Heart left ventricle (tissue), 16 donors: ENCODE data around the gene R3HDML. TPM values are rescaled to one million over a fixed set of nuclear protein-coding genes. Genes with fewer than 3 reads are reported as not detected.

ENCODE experiments used
- ATAC-seq, 4 donors: fragments of 200-7000 bp; cut with Tn5 transposase; one replicate each; pipeline ENCODE4 v1.9.1; 2020 to 2022; ENCODE audit warnings: moderate library complexity in 4 of 4, mild to moderate bottlenecking in 3 of 4, moderate number of reproducible peaks in 1 of 4
- DNase-seq, 5 donors: peaks; one replicate each; pipeline ENCODE4 v3.0.0-alpha.2; 2020
- H3K27ac ChIP-seq, 12 donors: fragments of 200-600 bp; sonication (generic) in 4 of 12; one replicate each; pipeline versions ENCODE4 v1.5.0 to v1.8.0; 2016 to 2022; ENCODE audit warnings: mild to moderate bottlenecking in 2 of 12
- H3K27me3 ChIP-seq, 9 donors: fragments of 200-600 bp; sonication (generic) in 2 of 9; one replicate each; pipeline versions ENCODE4 v1.5.1 to v1.8.0; 2016 to 2022; ENCODE audit warnings: mild to moderate bottlenecking in 3 of 9
- H3K36me3 ChIP-seq, 9 donors: fragments of 200-600 bp; sonication (generic) in 2 of 9; one replicate each; pipeline versions ENCODE4 v1.5.0 to v1.8.0; 2018 to 2022; ENCODE audit warnings: mild to moderate bottlenecking in 2 of 9
- H3K4me1 ChIP-seq, 12 donors: fragments of 200-600 bp; sonication (generic) in 4 of 12; one replicate each; pipeline versions ENCODE4 v1.5.0 to v1.8.0; 2016 to 2022; ENCODE audit warnings: mild to moderate bottlenecking in 3 of 12
- H3K4me3 ChIP-seq, 12 donors: fragments of 200-600 bp; sonication (generic) in 4 of 12; one replicate each; pipeline versions ENCODE4 v1.5.0 to v1.8.0; 2017 to 2022; ENCODE audit warnings: mild to moderate bottlenecking in 9 of 12, moderate library complexity in 4 of 12
- H3K9me3 ChIP-seq, 12 donors: fragments of 200-600 bp; sonication (generic) in 4 of 12; one replicate each; pipeline versions ENCODE4 v1.5.0 to v1.8.0; 2016 to 2022; ENCODE audit warnings: mild to moderate bottlenecking in 1 of 12
- POLR2A ChIP-seq, 2 donors: fragments of 450-650 bp; IDR thresholded peaks; one replicate each; pipeline ENCODE4 v1.6.1; 2017; ENCODE audit warnings: antibody characterized with exemption in 2 of 2, mild to moderate bottlenecking in 2 of 2, moderate library complexity in 2 of 2
- WGBS, 4 donors: extraction: QIAGEN DNeasy Blood & Tissue Kit in 2 of 4; methylation state at CpG; one replicate each; pipeline versions ENCODE4 v1.1.5 to v1.1.7; 2013 to 2018; 5-methylcytosine and 5-hydroxymethylcytosine counted together
- intact Hi-C, 10 donors: fragments of 100-400 bp; cut with DNase I; formaldehyde crosslinking; loops; one replicate each; pipeline versions ENCODE4 v1.11.1 to v1.14.2; 2022
- polyA plus RNA-seq, 2 donors: library from polyadenylated mRNA; stranded (reverse); fragments of 200-250 nt; gene quantifications; one replicate each; pipeline ENCODE4 v1.2.3, GENCODE V29; 2013
- total RNA-seq, 9 donors: library from RNA; depleted of rRNA in 2 of 9; stranded (reverse); fragments of >200 nt in 2 of 9; fragmentation: NEBNext Ultra II Directional in 3 of 9; extraction: Animal tissue kit (Norgen Biotek cat#: 25700) in 3 of 9; gene quantifications; one replicate each; pipeline versions ENCODE4 v1.1.0 to v1.2.4, GENCODE V29; 2016 to 2023
- TF ChIP-seq, protein P1 (sequence below), 12 donors: fragments of 200-600 bp; sonication (generic) in 4 of 12; IDR thresholded peaks; one replicate each; pipeline versions ENCODE4 v1.5.0 to v1.8.0; 2018 to 2022; ENCODE audit warnings: antibody characterized with exemption in 12 of 12, mild to moderate bottlenecking in 5 of 12
- donor health status: ischemic (EF 13 %, LVEDD 7.1; RV severe dilation, severe dysfunction).
- donor health status: healthy with polysubstance abuse.
- donor health status: DM: no; HTN: yes; CAD: no.
- donor health status: DM: no; HTN: no; CAD: no.
- donor health status: ischemic (EF 25% LVEDD 6.9; RV normal size, moderate dysfunction).
- donor health status: ischemic (EF 25% LVEDD 5.7; RV mildly dilated, moderate dysfunction).
- donor health status: healthy.
- donor health status: DM: yes; HTN: yes; CAD: no.
- donor health status: ischemic (EF 35%, LVEDD 5.7; RV mildly dilated, moderate dysfunction).
- donor health status: nonischemic (EF 11% LVEDD 7.7; RV severe dilation, severe dysfunction).
- donor health status: DM: yes; HTN: yes; CAD: no.
- donor health status: PGD.
- donor health status: ischemic (EF 29% LVEDD 5.4; RV normal size, mild dysfunction).
- donor health status: nonischemic (EF 23%, LVEDD 6.1; RV moderate dilation, normal function).

The R3HDML gene
- total and polyA plus RNA-seq, 11 donors: not detected

DNA sequence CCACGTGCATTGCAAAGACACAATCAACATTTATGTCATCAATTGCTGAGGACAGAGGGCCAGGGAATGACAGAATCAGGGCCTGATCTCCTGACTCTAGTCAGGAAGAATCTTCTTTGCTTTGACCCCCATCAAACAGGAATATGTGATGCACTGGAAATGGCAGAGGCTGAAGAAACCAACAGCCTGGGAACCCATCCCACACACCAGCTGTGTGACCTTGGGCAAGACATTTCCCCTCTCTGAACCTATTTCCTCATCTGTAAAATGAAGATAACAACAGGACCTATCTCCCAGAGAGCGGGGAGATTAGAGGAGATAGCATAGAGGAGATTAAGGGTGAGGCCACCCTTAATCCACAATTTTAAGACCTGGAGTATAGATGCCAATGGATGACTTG lies 20.2 kb downstream of the R3HDML start:
- intact Hi-C loops: no loop called here
- WGBS, 4 donors: 37 to 50% (median 42%) methylated on average over 2 of the region's 2 CpGs
- Histone ChIP-seq H3K27me3 (peaks cover 0 to 6% (median 0%) of the 10 kb centered on the region in 9 donors), H3K4me1 (peaks cover 0 to 7% (median 0%) of the 10 kb centered on the region in 12 donors), H3K27ac (peak overlapping the region in 2 of 12 donors; percentile 16 to 30), H3K9me3 (no peaks in the 10 kb centered on the region), H3K4me3 (no peak overlapping the region), H3K36me3 (no peaks in the 10 kb centered on the region)
- peak in 1 of 4 donors; percentile 52 for ATAC-seq
- no peak for TF ChIP-seq POLR2A (IDR thresholded peaks at IDR 0.05)
- TF ChIP-seq, protein P1, sequence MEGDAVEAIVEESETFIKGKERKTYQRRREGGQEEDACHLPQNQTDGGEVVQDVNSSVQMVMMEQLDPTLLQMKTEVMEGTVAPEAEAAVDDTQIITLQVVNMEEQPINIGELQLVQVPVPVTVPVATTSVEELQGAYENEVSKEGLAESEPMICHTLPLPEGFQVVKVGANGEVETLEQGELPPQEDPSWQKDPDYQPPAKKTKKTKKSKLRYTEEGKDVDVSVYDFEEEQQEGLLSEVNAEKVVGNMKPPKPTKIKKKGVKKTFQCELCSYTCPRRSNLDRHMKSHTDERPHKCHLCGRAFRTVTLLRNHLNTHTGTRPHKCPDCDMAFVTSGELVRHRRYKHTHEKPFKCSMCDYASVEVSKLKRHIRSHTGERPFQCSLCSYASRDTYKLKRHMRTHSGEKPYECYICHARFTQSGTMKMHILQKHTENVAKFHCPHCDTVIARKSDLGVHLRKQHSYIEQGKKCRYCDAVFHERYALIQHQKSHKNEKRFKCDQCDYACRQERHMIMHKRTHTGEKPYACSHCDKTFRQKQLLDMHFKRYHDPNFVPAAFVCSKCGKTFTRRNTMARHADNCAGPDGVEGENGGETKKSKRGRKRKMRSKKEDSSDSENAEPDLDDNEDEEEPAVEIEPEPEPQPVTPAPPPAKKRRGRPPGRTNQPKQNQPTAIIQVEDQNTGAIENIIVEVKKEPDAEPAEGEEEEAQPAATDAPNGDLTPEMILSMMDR (IDR thresholded peaks at IDR 0.05): no peak
- no peak for DNase-seq

DNA sequence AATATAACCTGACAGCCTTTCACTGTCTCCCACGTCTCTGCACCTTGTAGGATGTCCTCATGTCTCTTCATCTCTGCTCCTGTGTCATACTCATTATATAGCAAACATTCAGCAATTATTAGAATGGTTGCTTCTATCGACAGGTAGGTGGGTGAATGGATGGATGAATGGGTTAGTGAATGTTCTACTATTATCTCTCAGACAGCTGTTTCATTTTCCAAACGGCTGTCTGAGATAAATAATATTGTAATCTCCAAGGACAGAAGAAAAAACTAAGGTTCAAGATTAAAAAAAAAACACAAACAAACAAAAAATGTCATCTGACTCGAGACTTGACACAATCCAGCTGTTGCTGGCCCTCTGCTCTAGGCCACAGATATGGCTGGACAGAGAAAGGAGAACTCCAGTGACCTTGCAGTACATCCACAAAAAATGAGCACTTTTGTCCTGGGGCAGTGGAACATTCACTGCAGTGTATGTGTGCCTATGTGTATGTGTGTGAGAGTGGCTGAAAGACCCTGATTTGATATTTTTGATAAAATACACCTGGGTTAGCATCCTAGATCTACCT lies 20.8 kb downstream of the R3HDML start:
- intact Hi-C loops: no loop called here
- peak; percentile 64 to 78 (median 71) for ATAC-seq
- DNase-seq: peak in 3 of 5 donors; percentile 43 to 73 (median 44)
- Histone ChIP-seq H3K27ac (peak overlapping the region in 4 of 12 donors; percentile 16 to 40 (median 27)), H3K27me3 (peaks cover 0 to 6% (median 0%) of the 10 kb centered on the region in 9 donors), H3K36me3 (no peaks in the 10 kb centered on the region), H3K9me3 (no peaks in the 10 kb centered on the region), H3K4me3 (no peak overlapping the region), H3K4me1 (peaks cover 0 to 7% (median 0%) of the 10 kb centered on the region in 12 donors)
- TF ChIP-seq POLR2A (IDR thresholded peaks at IDR 0.05): no peak
- TF ChIP-seq, protein P1 (IDR thresholded peaks at IDR 0.05): no peak
- WGBS, 4 donors: 38 to 54% (median 42%) methylated on average over 4 of the region's 4 CpGs

GRCh38 chr20:44358776-44359175 lies 21.9 kb downstream of the R3HDML start:
- peaks cover 0 to 7% (median 0%) of the 10 kb centered on the region in 12 donors for H3K4me1 ChIP-seq
- peaks cover 0 to 6% (median 0%) of the 10 kb centered on the region in 9 donors for H3K27me3 ChIP-seq
- H3K9me3 ChIP-seq: no peaks in the 10 kb centered on the region
- TF ChIP-seq POLR2A (IDR thresholded peaks at IDR 0.05): no peak
- TF ChIP-seq, protein P1 (IDR thresholded peaks at IDR 0.05): no peak
- no peaks in the 10 kb centered on the region for H3K36me3 ChIP-seq
- DNase-seq: no peak
- H3K27ac ChIP-seq: no peak overlapping the region
- H3K4me3 ChIP-seq: no peak overlapping the region
- WGBS, 4 donors: 79 to 83% (median 82%) methylated on average over 8 of the region's 8 CpGs
- ATAC-seq: no peak
- intact Hi-C loops: no loop called here

- ATAC-seq (no peak), DNase-seq (no peak)
- no peaks in the 10 kb centered on the region for H3K36me3 ChIP-seq
- peaks cover 0 to 7% (median 0%) of the 10 kb centered on the region in 12 donors for H3K4me1 ChIP-seq
- intact Hi-C loops: no loop called here
- H3K4me3 ChIP-seq: no peak overlapping the region
- peaks cover 0 to 6% (median 0%) of the 10 kb centered on the region in 9 donors for H3K27me3 ChIP-seq
- H3K9me3 ChIP-seq: no peaks in the 10 kb centered on the region
- TF ChIP-seq, protein P1 (IDR thresholded peaks at IDR 0.05): no peak
- no peak for TF ChIP-seq POLR2A (IDR thresholded peaks at IDR 0.05)
- no peak overlapping the region for H3K27ac ChIP-seq
Measured at GRCh38 chr20:44360221-44360620, 23.4 kb downstream of the R3HDML start.
